ENCODE data around the gene PCARE.
"Not testable (repeated sequence)": the region's sequence is repeated elsewhere in the genome, so short reads cannot be mapped to it uniquely, and the experiment has no call there.

The PCARE gene

GRCh38 chr2:29097569-29097968, 23.2 kb upstream of the PCARE start:
- DNase-seq (ENCODE audit: low spot score) (no peak), FAIRE-seq (no peak)

GRCh38 chr2:29096969-29097368, 22.6 kb upstream of the PCARE start:
- FAIRE-seq (no peak), DNase-seq (ENCODE audit: low spot score) (no peak)

GRCh38 chr2:29090311-29090710, 16.0 kb upstream of the PCARE start:
- not testable (repeated sequence) for FAIRE-seq

GRCh38 chr2:29084554-29084953, 10.2 kb upstream of the PCARE start:
- no peak for DNase-seq (ENCODE audit: low spot score)
- no peak for FAIRE-seq

More at GRCh38 chr2:29090311-29090710, 16.0 kb upstream of the PCARE start:
- not testable (repeated sequence) for DNase-seq (ENCODE audit: low spot score)

GRCh38 chr2:29082804-29083495, 8.6 kb upstream of the PCARE start:
- no peak for FAIRE-seq
- no peak for DNase-seq (ENCODE audit: low spot score)

GRCh38 chr2:29080886-29081743, 6.8 kb upstream of the PCARE start:
- DNase-seq (ENCODE audit: low spot score): no peak
- FAIRE-seq: no peak

- DNase-seq (ENCODE audit: low spot score) (no peak), FAIRE-seq (no peak)
Observed at GRCh38 chr2:29079887-29080286, 5.6 kb upstream of the PCARE start.

- FAIRE-seq (peak; percentile 5), DNase-seq (ENCODE audit: low spot score) (no peak)
Observed at GRCh38 chr2:29075894-29076705, 1.8 kb upstream of the PCARE start.

GRCh38 chr2:29073933-29074332, 390 bp downstream of the PCARE start:
- FAIRE-seq: no peak

GRCh38 chr2:29072971-29073725, 1.2 kb downstream of the PCARE start:
- peak; percentile 48 for FAIRE-seq
- no peak for DNase-seq (ENCODE audit: low spot score)

More at GRCh38 chr2:29073933-29074332, 390 bp downstream of the PCARE start:
- no peak for DNase-seq (ENCODE audit: low spot score)

GRCh38 chr2:29072251-29072650, 2.1 kb downstream of the PCARE start:
- no peak for FAIRE-seq
- no peak for DNase-seq (ENCODE audit: low spot score)

- no peak for FAIRE-seq
- no peak for DNase-seq (ENCODE audit: low spot score)
Observed at GRCh38 chr2:29071032-29071975, 3.0 kb downstream of the PCARE start.

- FAIRE-seq (no peak), DNase-seq (ENCODE audit: low spot score) (no peak)
Observed at GRCh38 chr2:29070526-29070925, 3.8 kb downstream of the PCARE start.

GRCh38 chr2:29068513-29068912, 5.8 kb downstream of the PCARE start:
- peak; percentile 49 for DNase-seq (ENCODE audit: low spot score)
- FAIRE-seq: no peak

- FAIRE-seq: peak; percentile 50
Observed at GRCh38 chr2:29066997-29067605, 7.2 kb downstream of the PCARE start.

GRCh38 chr2:29066271-29066860, 8.0 kb downstream of the PCARE start:
- no peak for DNase-seq (ENCODE audit: low spot score)
- FAIRE-seq: no peak

More at GRCh38 chr2:29066997-29067605, 7.2 kb downstream of the PCARE start:
- no peak for DNase-seq (ENCODE audit: low spot score)

- no peak for DNase-seq (ENCODE audit: low spot score)
Observed at GRCh38 chr2:29065068-29065811, 9.1 kb downstream of the PCARE start.

GRCh38 chr2:29064746-29065067, 9.6 kb downstream of the PCARE start:
- FAIRE-seq: no peak
- DNase-seq (ENCODE audit: low spot score): no peak

More at GRCh38 chr2:29065068-29065811, 9.1 kb downstream of the PCARE start:
- FAIRE-seq: no peak
